CD4-positive, alpha-beta memory T cell (primary cell): ENCODE measurements around the gene DUSP7. TPM values are rescaled to one million over a fixed set of nuclear protein-coding genes. Genes with fewer than 3 reads are reported as not detected.
A peak's percentile ranks its signal among the peaks of the same experiment; 100 is the strongest.

Experiments
- CTCF ChIA-PET: fragments of 350-600 bp; sonication (Branson Sonifier 250); formaldehyde crosslinking; loops from one replicate; lab custom pipeline; 2021; ENCODE audit warnings: inconsistent platforms; ENCODE audit not compliant: partially characterized antibody; lab: Charles Lee
- POLR2A ChIA-PET: fragments of 350-600 bp; sonication (Branson Sonifier 250); formaldehyde crosslinking; loops from one replicate; lab custom pipeline; 2021; ENCODE audit not compliant: partially characterized antibody; lab: Charles Lee
- DNase-seq, 5 donors: peaks; one replicate each; pipeline versions ENCODE4 v3.0.0 to v3.0.0-alpha.2; 2020 to 2022; ENCODE audit warnings: mixed read lengths in 1 of 5
- H3K27ac ChIP-seq: one replicate; pipeline ENCODE4 v1.7.0; 2013; ENCODE audit warnings: low read depth, low read length
- H3K27me3 ChIP-seq: 2 replicates; pipeline ENCODE4 v1.7.0; 2013; ENCODE audit warnings: mild to moderate bottlenecking, low read length, moderate library complexity; ENCODE audit not compliant: insufficient read depth
- H3K36me3 ChIP-seq: 2 replicates; pipeline ENCODE4 v1.7.0; 2013; ENCODE audit warnings: mild to moderate bottlenecking, low read length, moderate library complexity; ENCODE audit not compliant: insufficient read depth
- H3K4me1 ChIP-seq: 2 replicates; pipeline ENCODE4 v1.7.0; 2013; ENCODE audit warnings: mild to moderate bottlenecking, low read length, moderate library complexity; ENCODE audit not compliant: insufficient read depth
- H3K4me3 ChIP-seq, 2 donors: one replicate each; pipeline ENCODE4 v1.7.0; 2013; ENCODE audit warnings: low read length in 2 of 2, mild to moderate bottlenecking in 1 of 2
- H3K9me3 ChIP-seq, 2 donors: one replicate each; pipeline ENCODE4 v1.7.0; 2013; ENCODE audit warnings: low read length in 2 of 2, control low read depth in 1 of 2; ENCODE audit not compliant: control insufficient read depth in 1 of 2
- H3K27ac Mint-ChIP-seq, 7 donors: one replicate each; pipeline ENCODE4 v1.8.0; 2020 to 2021; ENCODE audit warnings: mixed read lengths in 7 of 7, mild to moderate bottlenecking in 6 of 7, inconsistent platforms in 3 of 7, moderate library complexity in 3 of 7
- H3K27me3 Mint-ChIP-seq, 2 donors: one replicate each; pipeline ENCODE4 v1.8.0; 2020 to 2021; ENCODE audit warnings: mixed read lengths in 2 of 2
- H3K36me3 Mint-ChIP-seq, 2 donors: one replicate each; pipeline ENCODE4 v1.8.0; 2020 to 2021; ENCODE audit warnings: mixed read lengths in 2 of 2, inconsistent platforms in 1 of 2, mild to moderate bottlenecking in 1 of 2
- H3K4me1 Mint-ChIP-seq, 4 donors: one replicate each; pipeline ENCODE4 v1.8.0; 2020 to 2021; ENCODE audit warnings: mixed read lengths in 4 of 4, mild to moderate bottlenecking in 1 of 4
- H3K4me3 Mint-ChIP-seq, 8 donors: one replicate each; pipeline ENCODE4 v1.8.0; 2020 to 2021; ENCODE audit warnings: mixed read lengths in 8 of 8, mild to moderate bottlenecking in 7 of 8, moderate library complexity in 6 of 8, inconsistent platforms in 3 of 8
- H3K9me3 Mint-ChIP-seq, 8 donors: one replicate each; pipeline ENCODE4 v1.8.0; 2020 to 2021; ENCODE audit warnings: mixed read lengths in 8 of 8, mild to moderate bottlenecking in 5 of 8, inconsistent platforms in 3 of 8, moderate library complexity in 1 of 8
- intact Hi-C: fragments of 100-400 bp; cut with micrococcal nuclease; formaldehyde crosslinking; loops from one replicate; pipeline ENCODE4 v1.15.1; 2023
- polyA plus RNA-seq, 2 donors: library from polyadenylated mRNA; unstranded; fragments of 300-500 nt; fragmentation: Illumina TruSeq; gene quantifications; one replicate each; pipeline ENCODE4 v1.2.3, GENCODE V29; 2021
- total RNA-seq, 2 experiments: library from RNA; stranded (reverse); gene quantifications; one replicate each; pipeline ENCODE4 v1.2.3, GENCODE V29; 2021

Gene DUSP7
- total and polyA plus RNA-seq, 4 experiments from 2014 or later, result 2.8 to 44.7 (median 26.9) TPM

- Mint-ChIP-seq H3K9me3 (peaks cover 0 to 2% (median 0%) of the 10 kb centered on the region in 8 donors), H3K27ac (peak overlapping the region in 1 of 7 donors; percentile 46), H3K4me1 (peaks cover 0 to 4% (median 0%) of the 10 kb centered on the region in 4 donors), H3K36me3 (no peaks in the 10 kb centered on the region), H3K4me3 (no peak overlapping the region), H3K27me3 (no peaks in the 10 kb centered on the region)
- ChIA-PET POLR2A (no interaction called here), CTCF (no interaction called here)
- no peaks in the 10 kb centered on the region for H3K36me3 ChIP-seq
- no peaks in the 10 kb centered on the region for H3K9me3 ChIP-seq
- intact Hi-C loops, result no loop called here
- H3K4me1 ChIP-seq, result no peaks in the 10 kb centered on the region
- DNase-seq, result no peak
- no peak overlapping the region for H3K27ac ChIP-seq
- H3K27me3 ChIP-seq, result no peaks in the 10 kb centered on the region
- H3K4me3 ChIP-seq, result no peak overlapping the region
Measured at GRCh38 chr3:52070724-52071621, 14.6 kb upstream of the DUSP7 start.

GRCh38 chr3:52069855-52070254 is 13.5 kb upstream of the DUSP7 start:
- intact Hi-C loops, result no loop called here
- DNase-seq, result no peak
- peaks cover 0 to 4% (median 0%) of the 10 kb centered on the region in 4 donors for H3K4me1 Mint-ChIP-seq
- ChIA-PET POLR2A (no interaction called here), CTCF (no interaction called here)
- H3K4me3 Mint-ChIP-seq, result no peak overlapping the region
- H3K36me3 Mint-ChIP-seq, result no peaks in the 10 kb centered on the region
- Histone ChIP-seq H3K9me3 (no peaks in the 10 kb centered on the region), H3K27ac (no peak overlapping the region), H3K4me3 (no peak overlapping the region), H3K27me3 (no peaks in the 10 kb centered on the region), H3K4me1 (no peaks in the 10 kb centered on the region), H3K36me3 (no peaks in the 10 kb centered on the region)
- H3K27ac Mint-ChIP-seq, result no peak overlapping the region
- H3K9me3 Mint-ChIP-seq, result peaks cover 0 to 2% (median 0%) of the 10 kb centered on the region in 8 donors
- H3K27me3 Mint-ChIP-seq, result no peaks in the 10 kb centered on the region

GRCh38 chr3:52069135-52069534 is 12.8 kb upstream of the DUSP7 start:
- Histone ChIP-seq H3K27ac (no peak overlapping the region), H3K27me3 (no peaks in the 10 kb centered on the region), H3K4me3 (no peak overlapping the region), H3K4me1 (no peaks in the 10 kb centered on the region), H3K36me3 (no peaks in the 10 kb centered on the region), H3K9me3 (no peaks in the 10 kb centered on the region)
- Mint-ChIP-seq H3K9me3 (peaks cover 0 to 2% (median 0%) of the 10 kb centered on the region in 8 donors), H3K36me3 (no peaks in the 10 kb centered on the region), H3K4me1 (peaks cover 0 to 4% (median 0%) of the 10 kb centered on the region in 4 donors), H3K27ac (peak overlapping the region in 1 of 7 donors; percentile 64), H3K27me3 (no peaks in the 10 kb centered on the region), H3K4me3 (no peak overlapping the region)
- no peak for DNase-seq
- POLR2A ChIA-PET, result no interaction called here
- intact Hi-C loops, result no loop called here
- CTCF ChIA-PET, result no interaction called here

- no peaks in the 10 kb centered on the region for H3K27me3 ChIP-seq
- H3K27ac ChIP-seq, result no peak overlapping the region
- ChIA-PET POLR2A (no interaction called here), CTCF (no interaction called here)
- H3K27me3 Mint-ChIP-seq, result no peaks in the 10 kb centered on the region
- H3K4me1 Mint-ChIP-seq, result peaks cover 0 to 4% (median 0%) of the 10 kb centered on the region in 4 donors
- no peak overlapping the region for H3K27ac Mint-ChIP-seq
- no peak overlapping the region for H3K4me3 ChIP-seq
- no peaks in the 10 kb centered on the region for H3K4me1 ChIP-seq
- DNase-seq, result no peak
- H3K36me3 ChIP-seq, result no peaks in the 10 kb centered on the region
- H3K9me3 Mint-ChIP-seq, result peaks cover 0 to 2% (median 0%) of the 10 kb centered on the region in 8 donors
- intact Hi-C loops, result no loop called here
- H3K36me3 Mint-ChIP-seq, result no peaks in the 10 kb centered on the region
- no peaks in the 10 kb centered on the region for H3K9me3 ChIP-seq
- H3K4me3 Mint-ChIP-seq, result no peak overlapping the region
Measured at GRCh38 chr3:52068730-52069129, 12.4 kb upstream of the DUSP7 start.

- intact Hi-C loops, result no loop called here
- H3K4me3 ChIP-seq, result no peak overlapping the region
- Mint-ChIP-seq H3K4me3 (no peak overlapping the region), H3K4me1 (peaks cover 0 to 4% (median 0%) of the 10 kb centered on the region in 4 donors), H3K9me3 (peaks cover 0 to 2% (median 0%) of the 10 kb centered on the region in 8 donors), H3K27me3 (no peaks in the 10 kb centered on the region), H3K27ac (no peak overlapping the region), H3K36me3 (no peaks in the 10 kb centered on the region)
- H3K36me3 ChIP-seq, result no peaks in the 10 kb centered on the region
- CTCF ChIA-PET, result no interaction called here
- H3K9me3 ChIP-seq, result no peaks in the 10 kb centered on the region
- H3K27me3 ChIP-seq, result no peaks in the 10 kb centered on the region
- no peak overlapping the region for H3K27ac ChIP-seq
- no peak for DNase-seq
- POLR2A ChIA-PET, result no interaction called here
- no peaks in the 10 kb centered on the region for H3K4me1 ChIP-seq
Measured at GRCh38 chr3:52068055-52068571, 11.7 kb upstream of the DUSP7 start.

GRCh38 chr3:52067526-52067925 is 11.2 kb upstream of the DUSP7 start:
- Histone ChIP-seq H3K27ac (no peak overlapping the region), H3K9me3 (no peaks in the 10 kb centered on the region), H3K4me3 (no peak overlapping the region), H3K27me3 (no peaks in the 10 kb centered on the region), H3K4me1 (no peaks in the 10 kb centered on the region), H3K36me3 (no peaks in the 10 kb centered on the region)
- POLR2A ChIA-PET, result no interaction called here
- no peak for DNase-seq
- peaks cover 0 to 4% (median 0%) of the 10 kb centered on the region in 4 donors for H3K4me1 Mint-ChIP-seq
- CTCF ChIA-PET, result no interaction called here
- no peak overlapping the region for H3K27ac Mint-ChIP-seq
- H3K27me3 Mint-ChIP-seq, result no peaks in the 10 kb centered on the region
- no peaks in the 10 kb centered on the region for H3K36me3 Mint-ChIP-seq
- peaks cover 0 to 2% (median 0%) of the 10 kb centered on the region in 8 donors for H3K9me3 Mint-ChIP-seq
- H3K4me3 Mint-ChIP-seq, result no peak overlapping the region
- intact Hi-C loops, result no loop called here

- no peaks in the 10 kb centered on the region for H3K36me3 ChIP-seq
- Mint-ChIP-seq H3K4me3 (no peak overlapping the region), H3K27me3 (no peaks in the 10 kb centered on the region), H3K4me1 (peaks cover 0 to 4% (median 0%) of the 10 kb centered on the region in 4 donors), H3K27ac (no peak overlapping the region), H3K36me3 (no peaks in the 10 kb centered on the region), H3K9me3 (peaks cover 0 to 2% (median 0%) of the 10 kb centered on the region in 8 donors)
- POLR2A ChIA-PET, result no interaction called here
- intact Hi-C loops, result no loop called here
- no peaks in the 10 kb centered on the region for H3K4me1 ChIP-seq
- H3K27ac ChIP-seq, result no peak overlapping the region
- CTCF ChIA-PET, result no interaction called here
- no peaks in the 10 kb centered on the region for H3K27me3 ChIP-seq
- H3K4me3 ChIP-seq, result no peak overlapping the region
- no peak for DNase-seq
- no peaks in the 10 kb centered on the region for H3K9me3 ChIP-seq
Measured at GRCh38 chr3:52067046-52067445, 10.7 kb upstream of the DUSP7 start.
